ENCODE measurements around the gene ARL15. TPM values are rescaled to one million over a fixed set of nuclear protein-coding genes. Genes with fewer than 3 reads are reported as not detected.

Gene ARL15
- total RNA-seq, 1 donor from 2014 or later: 20.5 TPM

DNA sequence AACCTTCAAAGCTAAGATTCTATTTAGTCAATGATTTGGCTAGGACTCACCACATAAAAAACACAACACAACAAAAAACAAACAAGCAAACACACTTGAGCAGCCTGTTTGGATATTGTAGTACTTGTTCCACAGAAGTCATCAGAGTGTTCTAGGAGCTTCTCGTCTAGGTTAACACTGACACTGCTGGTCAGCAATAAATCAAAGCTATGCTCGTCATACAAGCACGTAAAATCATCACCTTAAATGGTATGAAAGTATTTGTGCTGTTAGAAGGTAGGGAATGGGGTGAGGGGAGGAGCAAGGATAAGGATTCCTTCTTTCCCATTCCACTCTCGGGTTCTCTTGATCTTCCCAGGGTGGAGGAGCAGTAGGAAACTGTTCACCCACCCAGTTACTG, 88.0 kb downstream of the ARL15 start:
- intact Hi-C loops (cut with micrococcal nuclease): loop anchor here (10.0 kb wide), 1 partner anchor 1058 kb away; no protein-coding TSS in a partner anchor

DNA sequence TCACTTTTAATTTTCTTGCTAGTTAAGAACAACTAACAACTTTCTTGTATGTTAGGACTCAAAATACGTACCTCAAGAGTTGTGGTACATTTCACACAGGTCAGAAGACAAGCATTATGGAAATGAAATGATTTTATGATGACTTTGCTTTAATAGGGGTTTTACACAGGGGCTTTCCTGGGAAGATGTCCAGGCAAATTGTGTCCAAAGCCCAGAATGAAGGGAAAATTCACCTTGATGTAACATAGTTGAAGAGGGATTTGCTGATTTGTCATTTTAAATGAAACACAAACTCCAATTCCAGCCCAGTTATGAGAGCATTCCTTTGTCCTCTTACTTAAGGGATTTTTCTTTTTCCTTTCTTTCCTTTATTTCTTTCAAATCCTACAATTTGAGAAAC, 89.2 kb downstream of the ARL15 start:
- DNase-seq (no peak), ATAC-seq (no peak)
- intact Hi-C loops (cut with micrococcal nuclease): loop anchor here (10.0 kb wide), 1 partner anchor 1056 kb away; no protein-coding TSS in a partner anchor

More for the DNA sequence above, 88.0 kb downstream of the ARL15 start:
- DNase-seq (no peak), ATAC-seq (no peak)

DNA sequence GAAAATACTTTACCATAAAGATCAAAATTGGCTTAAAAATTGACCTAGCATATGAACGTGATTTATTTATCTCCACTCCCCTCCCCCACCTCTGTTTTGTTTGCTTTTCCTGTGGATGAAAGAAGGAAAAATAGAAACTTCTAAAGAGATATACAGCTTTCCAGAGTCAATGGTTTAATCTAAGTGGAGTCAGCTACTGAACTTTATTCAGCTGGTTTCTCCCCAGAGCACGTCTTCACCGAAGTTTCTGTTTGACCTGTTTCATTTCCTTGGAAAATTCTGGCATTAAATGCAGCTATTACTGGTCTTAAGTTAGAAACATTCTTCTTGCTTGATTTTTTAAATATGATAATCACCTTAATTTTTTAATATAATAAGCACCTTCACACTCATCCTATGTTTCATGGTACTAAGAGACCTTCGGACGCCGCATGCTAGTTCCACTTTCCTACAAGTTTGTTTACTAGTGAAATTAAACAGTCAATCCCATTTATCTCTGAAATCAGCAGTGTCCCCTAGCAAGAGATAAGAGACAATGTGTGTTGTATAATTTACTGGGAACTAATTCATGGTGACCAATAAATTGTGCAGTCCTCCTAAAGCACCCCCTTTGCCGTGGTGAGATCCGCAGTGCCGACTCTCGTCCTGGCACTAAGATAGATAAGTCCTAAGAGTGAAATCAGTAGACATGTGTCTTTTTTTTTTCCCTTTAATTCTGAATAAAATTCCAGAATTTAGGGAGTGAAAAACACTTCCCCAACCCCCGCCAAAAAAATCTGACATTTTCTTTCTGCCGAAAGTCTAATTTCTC, 89.9 kb downstream of the ARL15 start:
- DNase-seq: no peak
- intact Hi-C loops (cut with micrococcal nuclease): loop anchor here (10.0 kb wide), 1 partner anchor 1056 kb away; no protein-coding TSS in a partner anchor
- no peak for ATAC-seq

DNA sequence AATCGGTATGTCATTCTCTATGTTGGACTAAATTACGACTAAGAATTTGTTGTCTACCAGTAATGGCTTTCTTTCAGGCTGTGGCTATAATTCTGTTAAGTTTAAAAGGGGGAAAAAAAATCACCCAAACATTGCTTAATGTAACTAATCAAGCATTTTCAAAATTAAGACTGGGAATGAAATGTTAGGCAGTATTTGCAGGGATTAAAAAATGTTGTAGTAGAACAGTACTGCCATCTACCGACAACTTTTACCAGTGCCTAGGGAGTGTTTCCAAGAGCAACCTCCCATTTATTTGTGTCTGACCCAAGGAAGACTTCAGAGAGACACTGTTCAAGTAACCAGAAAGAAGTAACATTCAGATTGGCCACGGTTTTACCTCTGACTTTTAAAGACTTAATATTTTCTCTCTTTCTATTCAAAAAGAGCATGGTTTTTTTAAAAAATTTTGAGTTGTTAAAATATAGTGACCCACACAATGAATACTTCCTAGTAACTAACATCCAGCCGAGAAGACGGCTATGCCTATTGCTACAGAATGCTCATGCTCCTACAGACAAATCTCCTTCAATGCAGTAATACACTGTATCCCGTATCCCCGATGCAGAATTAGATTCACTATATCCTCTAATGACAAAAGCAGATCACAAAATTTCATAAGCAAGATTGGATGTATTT, 92.4 kb downstream of the ARL15 start:
- DNase-seq (no peak), ATAC-seq (peak; percentile 81)
- intact Hi-C loops (cut with micrococcal nuclease): loop anchor here (5.0 kb wide), 1 partner anchor 736 kb away; the partner anchor contains the start of gene FST

DNA sequence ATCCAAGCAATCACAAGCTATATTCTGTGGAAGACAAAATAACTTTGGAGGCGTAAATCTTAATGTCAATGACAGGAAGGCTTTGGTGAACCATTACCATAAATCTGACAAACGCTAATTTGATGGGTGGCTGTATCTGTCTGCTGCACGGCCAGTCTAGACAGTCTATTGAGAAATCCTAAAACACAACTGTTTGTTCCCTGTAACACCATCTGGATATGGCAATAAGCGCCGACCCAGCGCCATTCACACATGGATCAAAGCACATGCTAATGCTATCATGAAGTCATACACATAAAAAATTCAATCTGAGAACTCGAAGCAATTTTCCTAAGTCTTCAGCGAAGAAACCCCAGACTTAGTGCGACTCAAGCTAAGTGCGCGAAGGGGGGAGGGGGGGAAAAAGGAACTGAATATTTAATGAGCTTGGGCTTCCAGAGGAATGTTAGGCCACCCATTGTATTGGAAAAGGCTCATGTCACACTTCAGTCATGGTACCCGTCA, 95.1 kb downstream of the ARL15 start:
- DNase-seq: no peak
- intact Hi-C loops (cut with micrococcal nuclease): loop anchor here (5.0 kb wide), 1 partner anchor 733 kb away; the partner anchor contains the start of gene FST
- no peak for ATAC-seq

DNA sequence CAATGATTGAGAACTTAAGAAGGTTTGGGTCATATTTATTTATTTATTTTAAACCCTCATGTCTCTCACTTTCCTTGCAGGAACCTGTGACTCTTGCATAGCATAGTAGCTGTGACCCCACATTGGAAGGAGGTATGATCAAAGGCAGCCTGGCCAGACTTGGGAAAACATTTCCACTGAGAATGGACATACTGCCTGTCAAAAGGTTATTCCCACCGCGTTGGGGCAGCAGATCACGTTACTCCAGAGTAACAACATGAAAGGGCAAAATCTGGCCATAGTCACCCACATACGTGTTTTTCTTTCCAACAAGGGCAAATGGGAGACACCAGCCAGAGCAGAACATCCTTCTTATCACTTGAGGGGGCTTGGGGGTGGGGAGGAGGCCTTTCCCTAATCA, 95.7 kb downstream of the ARL15 start:
- ATAC-seq: no peak
- DNase-seq: no peak
- intact Hi-C loops (cut with micrococcal nuclease): loop anchor here (5.0 kb wide), 1 partner anchor 732 kb away; the partner anchor contains the start of gene FST

DNA sequence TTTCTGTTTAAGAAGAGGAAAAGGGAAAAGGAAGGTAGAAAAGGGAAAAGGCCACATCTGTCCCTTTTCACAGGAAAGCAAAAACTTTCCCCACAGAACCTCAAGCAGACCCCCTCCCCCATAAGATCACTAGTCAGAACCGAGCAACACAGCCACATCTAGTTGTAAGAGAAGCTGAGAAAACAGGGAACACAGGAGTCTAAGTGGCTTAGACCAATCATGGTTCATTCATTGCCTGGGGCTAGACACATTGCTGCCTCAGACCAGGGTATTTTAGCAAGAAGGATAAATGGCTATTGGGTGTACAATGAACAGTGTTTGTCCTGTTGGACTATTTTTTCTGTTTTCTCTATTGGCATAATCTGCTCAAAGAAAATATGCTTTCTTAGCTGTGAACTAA, 98.0 kb downstream of the ARL15 start:
- intact Hi-C loops (cut with micrococcal nuclease): no loop called here
- ATAC-seq (no peak), DNase-seq (no peak)

DNA sequence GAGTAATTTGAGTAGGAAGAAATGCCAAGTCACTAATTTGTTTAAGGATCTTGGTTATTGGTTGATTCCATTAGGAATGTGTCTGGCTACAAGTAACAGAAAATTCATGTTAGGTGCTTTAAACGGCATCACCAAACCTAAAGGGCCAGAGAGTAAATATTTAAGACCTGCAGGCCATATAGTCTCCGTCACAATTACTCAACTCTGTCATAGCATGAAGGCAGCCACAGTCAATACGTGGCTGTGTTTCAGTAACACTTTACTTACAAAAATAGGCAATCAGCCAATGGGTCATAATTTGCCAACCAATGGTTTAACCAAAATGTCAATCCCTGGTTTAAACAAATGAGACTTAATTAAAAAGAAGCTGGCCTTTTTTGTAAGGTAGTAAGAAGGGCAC, 98.5 kb downstream of the ARL15 start:
- no peak for DNase-seq
- no peak for ATAC-seq
- intact Hi-C loops (cut with micrococcal nuclease): no loop called here

DNA sequence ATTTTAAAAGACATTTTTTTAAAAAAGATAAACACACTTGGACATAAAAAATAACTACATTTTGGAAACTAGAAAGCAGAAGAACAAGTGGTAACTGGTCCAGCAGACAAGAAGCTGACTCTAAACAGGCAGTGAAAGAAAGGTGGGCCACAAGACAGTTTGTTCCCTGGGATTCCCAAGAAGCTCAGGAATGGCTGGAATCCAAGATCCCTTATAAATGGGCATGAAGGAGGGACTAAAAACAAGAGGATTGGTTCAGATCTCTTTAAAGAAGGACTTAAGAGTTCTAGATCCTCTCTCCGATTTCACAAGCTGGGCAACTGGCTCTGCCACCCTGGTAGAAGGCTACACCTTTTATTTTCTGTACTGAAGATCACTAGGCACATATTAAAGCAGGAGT, 102.8 kb downstream of the ARL15 start:
- ATAC-seq (no peak), DNase-seq (no peak)
- intact Hi-C loops (cut with micrococcal nuclease): no loop called here

DNA sequence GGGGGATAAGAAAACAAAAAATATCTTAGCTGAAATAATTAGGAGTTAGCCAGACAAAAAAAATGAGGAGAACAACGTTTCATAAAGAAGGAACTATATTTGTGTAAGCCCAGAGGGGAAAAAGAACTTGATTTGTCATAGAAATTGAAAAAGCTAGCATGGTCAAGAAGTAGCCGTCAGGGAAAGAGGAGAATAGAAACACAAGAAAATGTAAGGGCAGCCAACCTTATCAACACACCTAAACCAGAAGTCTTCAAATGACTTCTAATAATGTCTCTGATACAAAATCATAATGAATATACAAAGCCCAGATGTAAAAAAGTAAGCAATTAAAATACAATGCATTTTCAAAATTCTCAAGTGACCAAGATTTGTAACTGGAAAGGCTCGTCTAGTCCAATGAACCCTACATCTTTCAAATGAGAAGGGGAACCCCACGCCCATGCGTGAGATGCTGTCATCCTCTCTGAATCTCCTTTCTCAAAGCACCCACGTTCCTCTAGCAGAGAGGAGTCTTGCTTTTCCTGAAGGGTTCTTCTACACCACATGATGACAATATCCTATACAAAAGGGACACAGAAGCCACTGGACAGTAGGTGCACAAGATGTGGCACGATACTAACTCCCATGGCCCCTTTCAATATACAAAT, 103.7 kb downstream of the ARL15 start:
- no peak for DNase-seq
- intact Hi-C loops (cut with micrococcal nuclease): no loop called here
- no peak for ATAC-seq

DNA sequence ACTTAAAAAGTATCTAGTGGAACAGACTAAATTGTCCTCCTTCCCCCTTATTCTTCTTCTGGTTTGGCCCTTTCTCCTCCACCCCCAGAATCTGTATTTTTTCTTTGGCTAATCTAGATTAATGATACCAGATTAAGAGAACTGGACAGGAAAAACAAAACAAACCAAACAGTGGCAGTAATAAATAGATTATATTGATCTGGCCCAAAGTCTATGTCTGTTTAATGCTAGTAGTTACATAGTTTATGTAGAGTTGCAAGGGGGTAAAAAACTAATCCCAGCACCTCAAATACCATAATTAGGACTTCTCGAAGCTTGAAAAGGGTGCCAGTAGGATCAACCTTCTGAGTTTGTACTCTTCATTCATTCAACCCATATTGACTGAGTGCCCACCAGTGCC, 104.5 kb downstream of the ARL15 start:
- DNase-seq (no peak), ATAC-seq (no peak)

DNA sequence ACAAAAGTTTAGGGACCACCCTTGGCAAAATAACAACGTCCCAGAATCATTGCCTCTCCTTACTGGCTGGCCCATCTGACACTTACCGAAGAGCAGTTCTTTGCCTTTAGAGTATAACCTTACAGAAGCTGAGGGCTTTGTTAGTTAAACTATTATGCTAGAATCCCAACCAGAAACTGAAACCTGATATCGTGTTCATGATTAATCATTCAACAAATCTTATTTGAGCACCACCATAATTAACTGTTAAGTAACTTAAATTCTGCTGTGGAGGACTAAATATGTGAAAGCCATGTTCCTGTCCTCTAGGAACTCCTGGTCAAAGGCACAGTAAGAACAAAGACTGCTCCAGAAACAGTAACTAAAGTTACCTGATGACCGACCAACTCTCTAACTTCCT, 104.9 kb downstream of the ARL15 start:
- DNase-seq (no peak), ATAC-seq (no peak)
- intact Hi-C loops (cut with micrococcal nuclease): no loop called here

More for the DNA sequence above, 104.5 kb downstream of the ARL15 start:
- intact Hi-C loops (cut with micrococcal nuclease): no loop called here

DNA sequence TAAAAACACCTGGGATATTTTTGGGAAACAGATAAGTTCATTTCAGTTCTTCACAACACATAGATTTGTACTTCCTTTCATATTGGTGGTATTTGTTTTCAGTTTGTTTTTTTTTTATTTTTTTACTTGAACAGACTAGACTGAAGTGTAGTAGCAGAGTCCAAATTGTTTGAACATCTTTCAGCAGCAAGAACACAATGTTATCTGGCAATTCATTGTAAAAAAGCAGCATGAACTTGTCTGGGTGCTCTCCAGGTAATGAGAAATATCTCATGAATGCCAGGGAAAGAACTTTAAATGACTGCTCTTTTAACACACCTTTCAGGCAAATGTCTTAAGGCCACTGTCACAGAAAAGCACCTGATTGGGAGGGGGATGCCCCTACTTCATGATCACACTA, 113.4 kb downstream of the ARL15 start:
- intact Hi-C loops (cut with micrococcal nuclease): no loop called here
- ATAC-seq: no peak

DNA sequence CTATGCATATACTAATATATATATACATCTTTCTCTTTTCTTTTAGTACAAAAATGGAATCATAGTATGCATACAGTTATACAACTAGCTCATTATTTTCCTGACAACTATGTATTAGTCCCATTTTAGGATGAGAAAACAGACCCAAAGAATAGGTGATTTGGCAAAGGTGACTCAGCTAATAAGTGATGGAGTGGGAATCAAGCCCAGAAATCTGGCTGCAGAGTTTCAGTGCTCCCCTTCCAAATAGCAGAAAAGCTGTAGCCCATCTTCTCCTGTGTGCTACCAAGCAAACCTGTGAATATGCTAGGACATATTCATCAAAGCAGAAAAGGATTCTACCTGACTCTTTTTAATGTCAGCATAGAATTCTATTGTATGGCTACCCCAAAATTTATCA, 114.7 kb downstream of the ARL15 start:
- ATAC-seq (no peak), DNase-seq (no peak)
- intact Hi-C loops (cut with micrococcal nuclease): no loop called here

More for the DNA sequence above, 113.4 kb downstream of the ARL15 start:
- no peak for DNase-seq

DNA sequence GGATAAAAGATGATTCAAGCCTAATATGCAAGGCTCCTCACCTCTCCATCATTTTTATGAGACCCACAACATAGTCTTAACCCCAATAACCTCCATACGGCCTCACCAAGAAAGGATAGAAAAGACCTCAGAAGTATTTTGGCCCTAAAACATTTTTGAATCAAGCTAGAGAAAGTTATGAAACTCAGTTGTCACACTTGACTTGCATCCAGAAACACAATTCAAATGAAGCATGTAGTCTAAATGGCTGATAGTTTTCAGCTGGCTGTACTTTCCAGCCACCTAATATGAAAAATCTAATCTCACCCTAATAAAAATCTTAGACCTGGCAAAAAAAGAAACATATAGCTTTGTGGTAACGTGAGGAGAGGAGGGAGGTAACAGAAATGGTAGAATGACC, 116.1 kb downstream of the ARL15 start:
- no peak for DNase-seq
- intact Hi-C loops (cut with micrococcal nuclease): no loop called here
- peak; percentile 43 for ATAC-seq

DNA sequence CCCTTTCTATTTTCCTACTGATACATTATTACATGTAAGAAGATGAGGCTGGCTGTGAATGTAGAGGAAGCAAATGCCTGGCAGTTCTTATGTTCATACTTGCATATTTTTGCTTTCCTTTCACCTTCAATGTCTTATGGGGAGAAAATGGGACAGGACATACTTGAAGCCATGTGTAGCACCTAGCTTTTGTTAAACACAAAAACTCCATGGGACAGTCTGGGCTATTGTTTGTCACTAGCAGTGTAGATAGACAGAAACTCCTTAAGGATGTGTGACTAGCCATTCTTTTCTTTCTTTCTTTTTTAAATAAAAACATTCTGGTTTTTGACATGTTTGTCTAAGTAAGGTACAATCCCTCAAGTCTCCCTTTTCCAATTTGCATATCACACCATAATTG, 122.7 kb downstream of the ARL15 start:
- no peak for ATAC-seq
- no peak for DNase-seq
- intact Hi-C loops (cut with micrococcal nuclease): no loop called here

DNA sequence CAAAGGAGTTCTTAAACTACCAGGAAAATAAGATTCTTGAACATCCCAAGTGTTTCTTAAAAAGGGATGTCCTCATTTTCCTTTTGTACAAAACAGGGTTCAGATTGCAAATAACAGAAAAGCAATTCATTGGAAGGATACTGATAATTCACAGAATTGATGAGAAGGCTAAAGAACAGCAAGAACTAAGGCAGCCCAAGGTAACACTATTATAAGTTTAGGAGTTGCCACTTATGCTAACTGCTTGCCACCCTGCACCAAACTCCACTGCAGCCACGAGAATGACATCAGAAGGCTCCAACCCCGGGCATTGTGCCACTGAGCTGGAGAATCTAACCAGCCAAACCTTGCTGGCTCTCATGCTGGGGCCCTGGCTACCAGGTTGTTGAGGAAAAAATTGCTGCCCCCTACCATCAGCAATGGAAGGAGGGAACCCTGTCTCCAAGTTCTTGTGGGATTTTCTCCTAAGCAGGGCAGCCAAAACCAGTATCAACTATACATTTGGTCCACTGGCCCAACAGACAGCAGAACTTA, 123.4 kb downstream of the ARL15 start:
- peak; percentile 56 for DNase-seq

DNA sequence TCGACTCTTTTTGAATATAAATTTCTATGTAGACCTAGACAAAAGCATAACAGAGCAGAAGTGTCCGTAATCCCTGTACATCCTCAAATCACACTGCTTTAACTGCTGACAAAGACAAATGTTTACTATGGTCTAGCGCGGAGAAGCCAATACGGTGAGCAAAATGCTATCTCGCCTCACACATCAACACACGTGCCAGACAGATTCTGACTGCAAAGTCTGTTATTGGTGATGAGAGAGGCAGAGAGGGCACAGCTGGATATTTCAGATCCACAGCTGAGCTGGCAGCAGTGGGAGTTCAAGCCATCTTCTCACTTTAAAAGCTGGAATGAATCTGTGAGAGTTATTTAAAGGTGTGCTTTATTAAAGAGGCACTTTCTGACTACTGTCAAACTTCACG, 124.3 kb downstream of the ARL15 start:
- ATAC-seq (no peak), DNase-seq (no peak)
- intact Hi-C loops (cut with micrococcal nuclease): no loop called here

More for the DNA sequence above, 123.4 kb downstream of the ARL15 start:
- intact Hi-C loops (cut with micrococcal nuclease): no loop called here
- ATAC-seq: peak; percentile 76

DNA sequence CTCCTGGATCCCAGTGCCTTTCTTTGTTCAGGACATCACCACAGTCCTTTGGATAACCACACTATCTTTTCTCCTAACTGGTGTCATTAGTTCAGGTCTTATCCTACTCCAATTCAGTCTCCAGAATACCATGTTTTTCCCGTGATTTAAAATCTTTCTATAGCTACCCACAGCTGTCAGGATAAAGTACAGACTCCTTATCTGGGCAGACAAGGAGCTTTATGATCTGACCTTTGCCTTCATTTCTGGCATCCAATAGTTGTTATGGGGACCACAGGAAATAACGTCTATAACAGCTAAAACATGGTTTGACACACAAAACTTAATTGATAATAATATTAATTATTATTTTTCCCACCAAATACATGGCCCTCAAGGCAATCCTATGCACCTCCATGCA, 125.6 kb downstream of the ARL15 start:
- intact Hi-C loops (cut with micrococcal nuclease): no loop called here
- ATAC-seq (no peak), DNase-seq (no peak)
